SU-DHL-6 (cell line): ENCODE data around the gene MAU2.

Experiments used
- H2AFZ ChIP-seq: fragments of 200-600 bp; sonication (generic); 2 replicates; pipeline ENCODE4 v1.6.1; 2014; ENCODE audit warnings: low read depth, mild to moderate bottlenecking, moderate library complexity, mixed read lengths, antibody characterized with exemption, low read length; ENCODE audit not compliant: severe bottlenecking
- H3F3A ChIP-seq: fragments of 200-600 bp; shearing (Covaris generic); 2 replicates; pipeline ENCODE4 v1.6.0; 2016; ENCODE audit warnings: antibody characterized with exemption, mild to moderate bottlenecking; ENCODE audit not compliant: insufficient read depth
- H3K27ac ChIP-seq: fragments of 200-600 bp; sonication (generic); 2 replicates; pipeline ENCODE4 v1.5.1; 2016; ENCODE audit warnings: low read depth, mild to moderate bottlenecking, low read length, moderate library complexity, mixed read lengths
- H3K27me3 ChIP-seq: fragments of 200-600 bp; sonication (generic), shearing (Covaris generic); 2 replicates; pipeline ENCODE4 v1.6.0; 2014; ENCODE audit warnings: mild to moderate bottlenecking, low read length
- H3K36me3 ChIP-seq: fragments of 200-600 bp; sonication (generic); 2 replicates; pipeline ENCODE4 v1.6.1; 2014; ENCODE audit warnings: mild to moderate bottlenecking, low read length, mixed read lengths
- H3K4me2 ChIP-seq: fragments of 300-600, 200-600 bp; shearing (Covaris generic), sonication (generic); 2 replicates; pipeline ENCODE4 v1.6.0; 2014; ENCODE audit warnings: low read length, low read depth, mild to moderate bottlenecking; ENCODE audit not compliant: poor library complexity, severe bottlenecking
- H3K4me3 ChIP-seq: fragments of 200-600 bp; sonication (generic); 2 replicates; pipeline ENCODE4 v1.5.1; 2014; ENCODE audit warnings: antibody characterized with exemption, low read length, mild to moderate bottlenecking, mixed read lengths; ENCODE audit not compliant: insufficient read depth, poor library complexity, severe bottlenecking
- H3K79me2 ChIP-seq: fragments of 200-600 bp; sonication (generic); 2 replicates; pipeline ENCODE4 v1.6.1; 2014; ENCODE audit warnings: mild to moderate bottlenecking, low read length, moderate library complexity; ENCODE audit not compliant: insufficient read depth
- H3K9ac ChIP-seq: fragments of 200-600 bp; sonication (generic); 2 replicates; pipeline ENCODE4 v1.7.0; 2014; ENCODE audit warnings: mild to moderate bottlenecking, low read length
- H3K9me2 ChIP-seq: fragments of 200-600 bp; sonication (generic); replicated peaks from 2 replicates; pipeline ENCODE4 v1.6.1; 2014; ENCODE audit warnings: low read length; ENCODE audit not compliant: insufficient read depth
- H3K9me3 ChIP-seq: fragments of 200-600 bp; sonication (generic); 2 replicates; pipeline ENCODE4 v1.6.1; 2014; ENCODE audit warnings: low read length, mixed read lengths; ENCODE audit not compliant: insufficient read depth
- H4K20me1 ChIP-seq: fragments of 200-600 bp; sonication (generic); 2 replicates; pipeline ENCODE4 v1.6.1; 2014; ENCODE audit warnings: low read depth, mild to moderate bottlenecking, antibody characterized with exemption, low read length, moderate library complexity, mixed read lengths
- CTCF ChIP-seq: fragments of 200-600 bp; sonication (generic); IDR thresholded peaks from one replicate; pipeline ENCODE4 v1.5.1; 2017; ENCODE audit warnings: antibody characterized with exemption, mild to moderate bottlenecking, low read length, moderate library complexity; ENCODE audit not compliant: insufficient read depth, poor library complexity, severe bottlenecking
- EZH2phosphoT487 ChIP-seq: fragments of 200-600 bp; sonication (generic), shearing (Covaris generic); conservative IDR thresholded peaks from 2 replicates; pipeline ENCODE4 v1.6.1; 2018; ENCODE audit warnings: mild to moderate bottlenecking, antibody characterized with exemption, low read length, moderate library complexity, mixed read lengths

The MAU2 gene

DNA sequence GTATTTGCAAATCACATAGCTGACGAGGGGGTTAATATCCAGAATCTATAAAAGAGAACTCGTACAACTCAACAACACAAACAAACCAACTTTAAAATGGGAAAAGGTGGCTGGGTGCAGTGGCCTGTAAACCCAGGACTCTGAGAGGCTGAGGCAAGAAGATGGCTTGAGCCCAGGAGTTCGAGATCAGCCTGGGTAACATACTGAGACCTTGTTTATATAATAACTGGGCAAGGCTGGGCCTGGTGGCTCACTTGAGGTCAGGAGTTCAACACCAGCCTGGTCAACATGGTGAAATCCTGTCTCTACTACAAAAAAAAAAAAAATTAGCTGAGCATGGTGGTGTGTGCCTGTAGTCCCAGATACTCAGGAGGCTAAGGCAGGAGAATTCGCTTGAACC is 25.7 kb upstream of the MAU2 start:
- no peaks in the 10 kb centered on the region for H3K79me2 ChIP-seq
- peaks cover 3% of the 10 kb centered on the region; the same call in 1 of the 2 replicates for H3K36me3 ChIP-seq
- no peaks in the 10 kb centered on the region for H3K9me3 ChIP-seq
- no peaks in the 10 kb centered on the region for H3F3A ChIP-seq
- H3K9ac ChIP-seq, result no peak overlapping the region
- no peak overlapping the region for H3K4me3 ChIP-seq
- H4K20me1 ChIP-seq, result no peaks in the 10 kb centered on the region
- H2AFZ ChIP-seq, result no peak overlapping the region
- H3K4me2 ChIP-seq, result no peak overlapping the region
- TF ChIP-seq EZH2phosphoT487 (no peak), CTCF (no peak)
- H3K9me2 ChIP-seq, result no peaks in the 10 kb centered on the region
- H3K27me3 ChIP-seq, result no peaks in the 10 kb centered on the region
- H3K27ac ChIP-seq, result no peak overlapping the region

GRCh38 chr19:19296953-19297689 is 23.5 kb upstream of the MAU2 start:
- no peaks in the 10 kb centered on the region for H3F3A ChIP-seq
- no peaks in the 10 kb centered on the region for H4K20me1 ChIP-seq
- no peak overlapping the region for H3K4me3 ChIP-seq
- no peaks in the 10 kb centered on the region for H3K27me3 ChIP-seq
- H3K9ac ChIP-seq, result no peak overlapping the region
- H2AFZ ChIP-seq, result no peak overlapping the region
- TF ChIP-seq CTCF (no peak), EZH2phosphoT487 (no peak)
- H3K9me2 ChIP-seq, result no peaks in the 10 kb centered on the region
- H3K9me3 ChIP-seq, result no peaks in the 10 kb centered on the region
- no peaks in the 10 kb centered on the region for H3K79me2 ChIP-seq
- peaks cover 3% of the 10 kb centered on the region; the same call in 1 of the 2 replicates for H3K36me3 ChIP-seq
- H3K4me2 ChIP-seq, result no peak overlapping the region
- no peak overlapping the region for H3K27ac ChIP-seq

DNA sequence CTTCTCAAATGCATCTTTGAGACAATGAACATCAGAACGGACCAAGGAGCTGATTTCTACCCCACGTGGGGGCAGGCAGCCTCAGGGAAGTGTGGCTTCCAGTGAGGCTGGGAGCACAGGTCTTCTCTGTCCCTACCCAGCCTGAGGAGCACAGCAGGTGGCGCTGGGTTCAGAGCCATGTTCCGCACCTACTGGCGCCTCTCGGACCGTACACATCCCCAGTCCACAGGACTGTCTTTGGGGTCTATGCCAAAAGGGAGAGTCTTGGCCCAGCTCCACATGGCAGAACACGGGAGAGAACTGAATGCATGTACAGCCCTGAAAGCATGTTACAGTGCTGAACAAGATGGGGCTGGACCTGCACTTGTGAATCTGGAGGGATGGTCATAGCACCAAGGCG is 22.9 kb upstream of the MAU2 start:
- peaks cover 3% of the 10 kb centered on the region; the same call in 1 of the 2 replicates for H3K36me3 ChIP-seq
- no peak for TF ChIP-seq EZH2phosphoT487
- no peak for TF ChIP-seq CTCF

More for the DNA sequence above, 22.9 kb upstream of the MAU2 start:
- H4K20me1 ChIP-seq, result no peaks in the 10 kb centered on the region
- no peaks in the 10 kb centered on the region for H3K79me2 ChIP-seq
- H3K9ac ChIP-seq, result no peak overlapping the region
- H3K27ac ChIP-seq, result no peak overlapping the region
- no peaks in the 10 kb centered on the region for H3K9me2 ChIP-seq
- no peaks in the 10 kb centered on the region for H3F3A ChIP-seq
- no peak overlapping the region for H2AFZ ChIP-seq
- H3K4me2 ChIP-seq, result no peak overlapping the region
- H3K4me3 ChIP-seq, result no peak overlapping the region
- no peaks in the 10 kb centered on the region for H3K9me3 ChIP-seq
- H3K27me3 ChIP-seq, result no peaks in the 10 kb centered on the region
